ENCODE measurements around the gene OR2AT4. TPM values are rescaled to one million over a fixed set of nuclear protein-coding genes. Genes with fewer than 3 reads are reported as not detected.
"Not testable (repeated sequence)": the region's sequence is repeated elsewhere in the genome, so short reads cannot be mapped to it uniquely, and the experiment has no call there.

OR2AT4 gene
- total RNA-seq, 1 donor from 2014 or later, result not detected

GRCh38 chr11:75097173-75097557 is 489 bp upstream of the OR2AT4 start:
- Mint-ChIP-seq H3K27ac (ENCODE audit: unreplicated experiment) (no peak overlapping the region), H3K27me3 (ENCODE audit: low read depth) (peaks cover 11% of the 10 kb centered on the region), H3K9me3 (ENCODE audit: low read depth) (peaks cover 4% of the 10 kb centered on the region), H3K4me1 (ENCODE audit: low read depth) (peaks cover 8% of the 10 kb centered on the region), H3K36me3 (ENCODE audit: low read depth) (no peaks in the 10 kb centered on the region), H3K4me3 (ENCODE audit: unreplicated experiment) (no peak overlapping the region)
- DNase-seq (ENCODE audit: low spot score), result no peak
- no peak for TF ChIP-seq CTCF (IDR thresholded peaks at IDR 0.05)

- not testable (repeated sequence) for H3K4me3 Mint-ChIP-seq (ENCODE audit: unreplicated experiment); H3K27ac Mint-ChIP-seq (ENCODE audit: unreplicated experiment); DNase-seq (ENCODE audit: low spot score); H3K36me3 Mint-ChIP-seq (ENCODE audit: low read depth); H3K4me1 Mint-ChIP-seq (ENCODE audit: low read depth)
- Mint-ChIP-seq H3K27me3 (ENCODE audit: low read depth) (peaks cover 11% of the 10 kb centered on the region), H3K9me3 (ENCODE audit: low read depth) (peaks cover 19% of the 10 kb centered on the region)
These were observed 2.3 kb downstream of the OR2AT4 start for GRCh38 chr11:75094382-75094781.

GRCh38 chr11:75090671-75091177 is 6.0 kb downstream of the OR2AT4 start:
- Mint-ChIP-seq H3K4me3 (ENCODE audit: unreplicated experiment) (no peak overlapping the region), H3K36me3 (ENCODE audit: low read depth) (peaks cover 3% of the 10 kb centered on the region), H3K27ac (ENCODE audit: unreplicated experiment) (no peak overlapping the region), H3K27me3 (ENCODE audit: low read depth) (peaks cover 8% of the 10 kb centered on the region), H3K4me1 (ENCODE audit: low read depth) (peaks cover 12% of the 10 kb centered on the region), H3K9me3 (ENCODE audit: low read depth) (peaks cover 26% of the 10 kb centered on the region)
- no peak for TF ChIP-seq CTCF (IDR thresholded peaks at IDR 0.05)
- DNase-seq (ENCODE audit: low spot score), result no peak

GRCh38 chr11:75087319-75088305 is 9.1 kb downstream of the OR2AT4 start:
- H3K4me1 Mint-ChIP-seq (ENCODE audit: low read depth), result peaks cover 9% of the 10 kb centered on the region
- no peak for TF ChIP-seq CTCF (IDR thresholded peaks at IDR 0.05)
- H3K36me3 Mint-ChIP-seq (ENCODE audit: low read depth), result peaks cover 3% of the 10 kb centered on the region
- peak overlapping the region; percentile 29 for H3K27ac Mint-ChIP-seq (ENCODE audit: unreplicated experiment)
- no peak for DNase-seq (ENCODE audit: low spot score)
- H3K27me3 Mint-ChIP-seq (ENCODE audit: low read depth), result peaks cover 10% of the 10 kb centered on the region
- H3K9me3 Mint-ChIP-seq (ENCODE audit: low read depth), result peaks cover 26% of the 10 kb centered on the region
- H3K4me3 Mint-ChIP-seq (ENCODE audit: unreplicated experiment), result no peak overlapping the region

- Mint-ChIP-seq H3K27me3 (ENCODE audit: low read depth) (peaks cover 13% of the 10 kb centered on the region), H3K4me1 (ENCODE audit: low read depth) (peaks cover 15% of the 10 kb centered on the region), H3K36me3 (ENCODE audit: low read depth) (peaks cover 5% of the 10 kb centered on the region)
These were observed 11.8 kb downstream of the OR2AT4 start for GRCh38 chr11:75084883-75085282.

More at GRCh38 chr11:75084883-75085282, 11.8 kb downstream of the OR2AT4 start:
- no peak overlapping the region for H3K27ac Mint-ChIP-seq (ENCODE audit: unreplicated experiment)
- DNase-seq (ENCODE audit: low spot score), result no peak
- no peak for TF ChIP-seq CTCF (IDR thresholded peaks at IDR 0.05)
- H3K9me3 Mint-ChIP-seq (ENCODE audit: low read depth), result peaks cover 7% of the 10 kb centered on the region
- no peak overlapping the region for H3K4me3 Mint-ChIP-seq (ENCODE audit: unreplicated experiment)

All from chondrocyte (in vitro differentiated cells).